K562 (cell line): ENCODE data around the gene ZNF581. TPM values are rescaled to one million over a fixed set of nuclear protein-coding genes. Genes with fewer than 3 reads are reported as not detected.

Experiments used
- MEIS2 ChIP-seq: fragments of 450-650 bp; IDR thresholded peaks from 2 replicates; pipeline ENCODE4 v1.6.1; 2014; ENCODE audit warnings: mild to moderate bottlenecking; ENCODE audit not compliant: partially characterized antibody
- MTA3 ChIP-seq: fragments of 450-650 bp; formaldehyde crosslinking; IDR thresholded peaks from 2 replicates; pipeline ENCODE4 v1.6.1; 2017; ENCODE audit warnings: mild to moderate bottlenecking, borderline replicate concordance
- POLR2H ChIP-seq: IDR thresholded peaks from 2 replicates; pipeline ENCODE4 v1.6.1; 2016; ENCODE audit warnings: missing genetic modification characterization, low read depth, mild to moderate bottlenecking, control low read depth, missing compliant biosample characterization, moderate library complexity
- POLR3G ChIP-seq: IDR thresholded peaks from 2 replicates; pipeline ENCODE4 v1.6.1; 2011; ENCODE audit not compliant: insufficient read length, insufficient replicate concordance; ENCODE audit errors: extremely low read depth
- RBM39 ChIP-seq: fragments of 200-400 bp; formaldehyde crosslinking; optimal IDR thresholded peaks from 2 replicates; pipeline ENCODE3; 2018; ENCODE audit warnings: low read depth, low read length
- SMAD4 ChIP-seq: fragments of 250-450 bp; sonication (Bioruptor Pico); conservative IDR thresholded peaks from 2 replicates; pipeline ENCODE4 v1.8.0; 2021; ENCODE audit warnings: inconsistent platforms, mild to moderate bottlenecking, moderate library complexity
- SMARCA4 ChIP-seq: fragments of 450-650 bp; IDR thresholded peaks from 2 replicates; pipeline ENCODE4 v1.6.1; 2016
- UBTF ChIP-seq, 2 experiments: IDR thresholded peaks; 2 replicates each; pipeline ENCODE4 v1.6.1; 2012; ENCODE audit warnings: improper control_type of control experiment in 2 of 2, low read depth in 2 of 2, low read length in 2 of 2, borderline replicate concordance in 1 of 2
- ZFP1 ChIP-seq: fragments of 450-650 bp; formaldehyde crosslinking; IDR thresholded peaks from 2 replicates; pipeline ENCODE4 v1.4.0; 2020; ENCODE audit warnings: mild to moderate bottlenecking, mixed read lengths
- ZNF318 ChIP-seq, 2 experiments: fragments of 450-650 bp; IDR thresholded peaks; 2 replicates each; pipeline ENCODE4 v1.6.1; 2016; ENCODE audit warnings: mild to moderate bottlenecking in 2 of 2, borderline replicate concordance in 1 of 2, low read depth in 1 of 2, moderate library complexity in 1 of 2
- ZNF561 ChIP-seq: fragments of 450-650 bp; formaldehyde crosslinking; conservative IDR thresholded peaks from 2 replicates; pipeline ENCODE4 v1.4.0; 2020; ENCODE audit warnings: mild to moderate bottlenecking, moderate library complexity
- ZNF644 ChIP-seq: fragments of 200-800 bp; sonication (Bioruptor generic); IDR thresholded peaks from 2 replicates; pipeline ENCODE4 v1.6.1; 2016; ENCODE audit warnings: low read depth, missing genetic modification characterization, missing compliant biosample characterization
- ZNF717 ChIP-seq: fragments of 250-450 bp; sonication (Bioruptor Pico); IDR thresholded peaks from 2 replicates; pipeline ENCODE4 v1.5.0; 2021
- polyA plus RNA-seq, 8 experiments: library from polyadenylated mRNA; depleted of rRNA in 4 of 8; stranded (reverse) in 5 of 8; unstranded in 3 of 8; fragments of >200 nt; fragmentation: Nextera tagmentation in 2 of 8; fragmentation: Illumina TruSeq in 1 of 8; extraction: Ambion mirVana in 2 of 8; extraction: Trizol in 1 of 8; gene quantifications; 2 replicates each; pipeline versions ENCODE4 v1.2.1 to v1.2.3, GENCODE V29; 2011 to 2014; ENCODE audit warnings: inconsistent platforms in 1 of 8, missing spikeins in 1 of 8
- total RNA-seq, 7 experiments: library from RNA; depleted of rRNA in 6 of 7; stranded (reverse); fragments of >200 nt in 6 of 7; fragmentation: Illumina TruSeq in 2 of 7; extraction: Trizol in 2 of 7; gene quantifications; 2 replicates each; pipeline versions ENCODE4 v1.2.1 to v1.2.3, GENCODE V29; 2011 to 2021; ENCODE audit warnings: low replicate concordance in 1 of 7
- TF ChIP-seq, protein P1 (sequence below): fragments of 250-450 bp; sonication (Bioruptor Pico); IDR thresholded peaks from 2 replicates; pipeline ENCODE4 v1.5.1; 2021; ENCODE audit warnings: mild to moderate bottlenecking
- TF ChIP-seq, protein P2 (sequence below): fragments of 250-450 bp; sonication (Bioruptor Pico); IDR thresholded peaks from 2 replicates; pipeline ENCODE4 v1.9.0; 2021; ENCODE audit warnings: mild to moderate bottlenecking

Gene ZNF581
- total and polyA plus RNA-seq, 9 of the 15 experiments (the other 6 are each of a cell fraction or from before 2014, with no cell fraction given) = 2.4 to 39.4 (median 15.4) TPM

- TF ChIP-seq ZNF318 (IDR thresholded peaks at IDR 0.05; ENCODE audit: borderline replicate concordance in 1 of 2, low read depth in 1 of 2) (no peak), SMAD4 (CRISPR knock-in tag) (peak; percentile 59), ZNF717 (CRISPR knock-in tag) (no peak), MEIS2 (peak; percentile 79), POLR2H (tag) (no peak; the same call in 1 of the 2 replicates), ZFP1 (CRISPR knock-in tag) (no peak; the same call in 1 of the 2 replicates), ZNF644 (tag) (no peak), MTA3 (peak; percentile 82; the same call in 1 of the 2 replicates), ZNF561 (no peak), RBM39 (no peak), SMARCA4 (no peak), UBTF (IDR thresholded peaks at IDR 0.05; ENCODE audit: borderline replicate concordance in 1 of 2, low read depth in 2 of 2, low read length in 2 of 2) (no peak), POLR3G (no peak)
- TF ChIP-seq, protein P1, sequence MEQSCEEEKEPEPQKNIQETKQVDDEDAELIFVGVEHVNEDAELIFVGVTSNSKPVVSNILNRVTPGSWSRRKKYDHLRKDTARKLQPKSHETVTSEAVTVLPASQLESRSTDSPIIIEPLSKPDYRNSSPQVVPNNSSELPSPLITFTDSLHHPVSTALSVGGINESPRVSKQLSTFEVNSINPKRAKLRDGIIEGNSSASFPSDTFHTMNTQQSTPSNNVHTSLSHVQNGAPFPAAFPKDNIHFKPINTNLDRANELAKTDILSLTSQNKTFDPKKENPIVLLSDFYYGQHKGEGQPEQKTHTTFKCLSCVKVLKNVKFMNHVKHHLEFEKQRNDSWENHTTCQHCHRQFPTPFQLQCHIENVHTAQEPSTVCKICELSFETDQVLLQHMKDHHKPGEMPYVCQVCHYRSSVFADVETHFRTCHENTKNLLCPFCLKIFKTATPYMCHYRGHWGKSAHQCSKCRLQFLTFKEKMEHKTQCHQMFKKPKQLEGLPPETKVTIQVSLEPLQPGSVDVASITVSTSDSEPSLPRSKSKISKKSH (CRISPR knock-in tag) = no peak
- TF ChIP-seq, protein P2, sequence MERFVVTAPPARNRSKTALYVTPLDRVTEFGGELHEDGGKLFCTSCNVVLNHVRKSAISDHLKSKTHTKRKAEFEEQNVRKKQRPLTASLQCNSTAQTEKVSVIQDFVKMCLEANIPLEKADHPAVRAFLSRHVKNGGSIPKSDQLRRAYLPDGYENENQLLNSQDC (CRISPR knock-in tag) = no peak; the same call in 1 of the 2 replicates
Measured at GRCh38 chr19:55654868-55655647, 11.6 kb downstream of the ZNF581 start, which contains the start of gene U2AF2 (continued).
